ENCODE data around the gene ALDH1B1. TPM values are rescaled to one million over a fixed set of nuclear protein-coding genes. Genes with fewer than 3 reads are reported as not detected.

The ALDH1B1 gene
- total and polyA plus RNA-seq, 2 of the 13 experiments (the other 11 are each of a cell fraction or from before 2014, with no cell fraction given) = 45.1 to 125 TPM

GRCh38 chr9:38371495-38371894 is 21.0 kb upstream of the ALDH1B1 start (continued):
- TF ChIP-seq ZNF646 (CRISPR knock-in tag; IDR thresholded peaks at IDR 0.05) = no peak
- peak; percentile 96 for TF ChIP-seq STAG1 (CRISPR knock-in tag; IDR thresholded peaks at IDR 0.05)
- TF ChIP-seq TFE3 (CRISPR knock-in tag; IDR thresholded peaks at IDR 0.05) = peak; percentile 50; the same call in 1 of the 2 replicates
- TF ChIP-seq GLMP (CRISPR knock-in tag; IDR thresholded peaks at IDR 0.05; ENCODE audit: borderline replicate concordance) = no peak
- TF ChIP-seq SMC3 (IDR thresholded peaks at IDR 0.05; ENCODE audit: low read length) = peak; percentile 98
- 0 out of 2 replicates have a peak, but pooled peaks have one; percentile 17 for TF ChIP-seq HNF4A (CRISPR knock-in tag; IDR thresholded peaks at IDR 0.05)
- peak; percentile 50; the same call in 1 of the 2 replicates for TF ChIP-seq REPIN1 (CRISPR knock-in tag; IDR thresholded peaks at IDR 0.05; ENCODE audit: borderline replicate concordance, low read depth)
- peak; percentile 86 for TF ChIP-seq ZNF629 (CRISPR knock-in tag; conservative IDR thresholded peaks at IDR 0.05)
- 0 out of 2 replicates have a peak, but pooled peaks have one; percentile 31 for TF ChIP-seq HNF1B (CRISPR knock-in tag; IDR thresholded peaks at IDR 0.05)
- no peak for TF ChIP-seq ZBTB7A (CRISPR knock-in tag; IDR thresholded peaks at IDR 0.05)
- no peak for TF ChIP-seq NFYC (CRISPR knock-in tag; IDR thresholded peaks at IDR 0.05)
- TF ChIP-seq HMGXB4 (CRISPR knock-in tag; IDR thresholded peaks at IDR 0.05; ENCODE audit: borderline replicate concordance in 1 of 2, low read depth in 1 of 2) = 0 out of 4 replicates have a peak, but pooled peaks of 1 of the 2 experiments have one; percentile 23
- peak; percentile 27; the same call in 1 of the 2 replicates for TF ChIP-seq MED1 (CRISPR knock-in tag; IDR thresholded peaks at IDR 0.05)
- no peak for TF ChIP-seq ZNF337 (CRISPR knock-in tag; IDR thresholded peaks at IDR 0.05; ENCODE audit: borderline replicate concordance, low read depth)
- TF ChIP-seq IKZF5 (CRISPR knock-in tag; IDR thresholded peaks at IDR 0.05) = peak; percentile 35; the same call in 1 of the 2 replicates

Data from HepG2 (cell line).